Stromal cell of bone marrow (primary cell): ENCODE data around the gene VPS26C.

ENCODE experiments used
- DNase-seq: peaks from one replicate; pipeline ENCODE4 v3.0.0-alpha.2; 2012; ENCODE audit warnings: low read depth

VPS26C gene

DNA sequence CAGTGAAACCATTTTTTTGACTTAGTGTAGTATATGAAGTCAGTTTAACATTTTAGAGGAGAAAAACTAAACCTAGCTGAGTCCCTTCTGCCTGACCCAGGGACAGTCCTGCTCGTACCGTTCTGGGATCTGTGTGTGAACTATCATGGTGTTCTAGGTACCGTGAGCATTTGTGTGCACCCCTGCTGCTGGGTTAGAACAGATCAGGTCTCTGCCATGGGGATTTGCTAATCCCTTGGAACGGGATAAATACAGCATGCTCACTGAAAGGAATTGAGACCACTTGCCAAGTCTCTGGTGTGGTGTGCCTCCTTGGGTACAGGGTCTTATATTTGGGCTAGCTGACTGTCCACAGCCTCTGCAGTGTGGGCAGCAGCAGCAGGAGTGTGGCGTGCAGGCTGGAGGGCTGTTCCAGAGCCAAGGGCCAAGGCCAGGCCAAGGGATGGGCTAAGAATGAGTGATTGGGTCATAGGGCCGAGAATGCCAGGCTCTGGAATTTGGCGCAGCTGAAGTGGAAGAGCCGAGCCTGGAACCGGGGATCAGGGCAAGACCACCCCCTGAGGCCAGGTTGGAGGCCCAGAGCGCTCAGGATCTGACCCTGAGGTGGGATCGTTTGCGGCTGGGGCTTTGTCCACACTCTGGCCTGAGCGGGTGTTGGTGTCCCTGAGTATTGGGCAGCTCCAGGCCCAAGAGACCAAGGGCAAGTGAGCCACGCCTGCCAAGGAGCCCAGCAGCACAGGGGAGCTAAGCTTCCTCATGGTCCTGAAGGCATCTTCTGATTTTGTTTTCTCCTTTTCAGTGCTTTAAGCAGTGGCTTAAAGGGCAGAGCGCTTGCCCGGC is 66.3 kb downstream of the VPS26C start:
- DNase-seq: no peak

- DNase-seq: no peak
These were observed 67.8 kb downstream of the VPS26C start for GRCh38 chr21:37199057-37199924.

DNA sequence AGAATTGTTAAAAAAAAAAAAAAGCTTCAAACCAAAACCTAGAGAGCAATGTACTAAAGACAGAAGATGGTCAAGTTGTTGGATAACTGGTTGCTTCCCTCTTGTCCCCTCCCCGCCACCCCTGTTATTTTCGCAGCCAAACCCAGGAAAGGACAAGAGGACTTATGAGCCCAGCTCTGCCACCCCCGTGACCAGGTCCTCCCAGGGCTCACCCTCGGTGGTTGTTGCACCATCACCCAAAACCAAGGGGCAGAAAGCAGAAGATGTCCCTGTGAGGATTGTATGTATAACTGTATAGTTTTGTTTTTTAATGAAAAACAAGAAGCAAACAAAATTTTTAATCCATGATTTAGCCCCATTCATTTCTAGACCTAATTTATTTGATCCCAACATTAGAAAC is 69.4 kb downstream of the VPS26C start:
- DNase-seq: no peak

DNA sequence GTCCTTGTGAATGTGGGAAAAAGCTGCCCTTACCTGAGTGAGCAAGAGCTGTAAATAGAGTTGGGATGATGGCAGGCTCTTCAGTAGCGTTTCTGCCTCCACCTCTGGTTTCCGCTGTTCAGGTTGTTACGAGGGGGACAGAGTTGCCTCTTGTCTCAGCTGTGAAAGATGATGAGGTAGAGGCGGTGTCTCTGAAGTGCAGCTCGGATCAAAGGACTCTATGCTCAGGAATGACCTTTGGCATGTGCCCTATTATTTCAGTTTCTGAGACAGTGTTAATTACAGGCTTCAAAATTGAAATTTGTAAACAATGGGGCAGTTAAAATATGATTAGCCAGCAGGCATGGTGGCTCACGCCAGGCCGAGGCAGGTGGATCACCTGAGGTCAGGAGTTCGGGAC is 70.3 kb downstream of the VPS26C start:
- no peak for DNase-seq

GRCh38 chr21:37195610-37196009 is 71.5 kb downstream of the VPS26C start:
- DNase-seq: no peak

DNA sequence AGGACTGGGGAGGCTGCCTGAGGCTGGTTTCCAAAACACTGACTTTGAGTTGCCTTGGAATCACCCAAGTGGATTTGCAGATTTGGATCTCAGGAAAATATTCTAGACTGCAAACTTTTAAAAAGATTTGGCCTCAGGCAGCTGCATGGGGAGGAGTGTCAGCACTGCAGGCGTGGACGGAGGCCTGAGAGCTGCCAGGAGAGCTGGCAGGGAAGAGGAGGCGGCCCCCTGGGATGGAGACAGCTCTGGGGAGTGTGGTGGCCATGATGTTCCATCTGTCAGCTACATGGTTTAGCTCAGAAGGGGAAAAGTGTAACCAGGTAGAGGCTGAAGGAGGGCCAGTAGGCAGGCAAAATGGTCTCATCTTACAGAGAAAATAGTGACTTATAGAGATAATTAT is 72.1 kb downstream of the VPS26C start:
- DNase-seq: no peak

DNA sequence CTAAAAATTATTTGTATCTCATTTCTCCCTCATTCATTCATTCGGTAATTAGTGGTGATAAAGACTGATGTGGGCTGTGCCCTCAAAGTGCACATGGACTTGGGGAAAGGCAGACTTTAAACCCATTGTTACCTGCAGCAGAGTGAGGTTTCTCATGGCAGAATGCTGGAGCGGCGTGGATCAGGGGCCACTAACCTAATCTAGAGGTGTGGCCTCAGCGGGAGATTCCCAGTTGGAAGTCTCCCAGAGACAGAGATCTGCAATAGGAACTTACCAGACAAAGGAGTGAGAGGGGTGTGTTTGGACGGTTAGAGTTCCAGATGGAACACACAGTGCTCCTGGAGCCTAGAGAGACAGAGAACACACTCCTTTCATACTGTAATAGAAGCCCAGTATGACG is 73.5 kb downstream of the VPS26C start:
- DNase-seq: no peak

DNA sequence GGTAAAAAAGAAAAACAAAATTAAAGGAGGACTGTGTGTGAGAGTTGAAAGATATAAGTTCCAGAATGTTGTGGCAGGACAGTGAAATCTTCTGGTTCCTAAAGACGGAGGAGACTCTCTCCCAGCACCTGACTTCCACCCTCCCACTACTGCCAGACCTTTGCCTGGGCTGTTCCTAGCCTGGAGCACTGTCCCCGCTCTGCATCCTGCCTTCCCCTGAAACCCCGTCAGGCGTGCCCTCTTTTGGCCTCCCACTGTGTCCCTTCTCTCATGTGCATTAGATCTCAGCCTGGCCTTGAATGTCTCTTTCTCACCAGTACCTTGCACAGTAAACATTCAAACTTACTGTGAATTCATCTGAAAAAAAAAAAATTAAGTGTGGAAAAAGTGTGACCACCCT is 74.1 kb downstream of the VPS26C start:
- DNase-seq: no peak

- DNase-seq: no peak
These were observed 75.1 kb downstream of the VPS26C start for GRCh38 chr21:37192019-37192418.

- no peak for DNase-seq
These were observed 78.3 kb downstream of the VPS26C start for GRCh38 chr21:37188825-37189224.

DNA sequence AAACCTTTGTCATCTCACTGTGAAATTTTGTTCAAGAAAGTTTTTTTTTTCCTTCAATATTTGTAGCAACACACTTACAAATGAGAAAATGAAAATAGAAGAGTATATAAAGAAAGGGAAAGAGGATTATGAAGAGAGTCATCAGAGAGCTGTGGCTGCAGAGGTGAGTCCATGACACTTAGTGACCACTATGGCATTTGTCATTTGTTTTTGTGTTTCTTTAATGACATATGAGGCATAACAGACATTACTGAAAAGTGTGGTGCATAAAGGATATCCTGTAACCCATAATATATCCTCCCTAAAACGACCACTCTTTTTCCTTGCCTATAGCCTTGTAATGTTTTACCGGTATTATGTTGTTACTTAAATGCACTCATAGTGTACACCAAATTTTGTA is 80.2 kb downstream of the VPS26C start:
- no peak for DNase-seq

DNA sequence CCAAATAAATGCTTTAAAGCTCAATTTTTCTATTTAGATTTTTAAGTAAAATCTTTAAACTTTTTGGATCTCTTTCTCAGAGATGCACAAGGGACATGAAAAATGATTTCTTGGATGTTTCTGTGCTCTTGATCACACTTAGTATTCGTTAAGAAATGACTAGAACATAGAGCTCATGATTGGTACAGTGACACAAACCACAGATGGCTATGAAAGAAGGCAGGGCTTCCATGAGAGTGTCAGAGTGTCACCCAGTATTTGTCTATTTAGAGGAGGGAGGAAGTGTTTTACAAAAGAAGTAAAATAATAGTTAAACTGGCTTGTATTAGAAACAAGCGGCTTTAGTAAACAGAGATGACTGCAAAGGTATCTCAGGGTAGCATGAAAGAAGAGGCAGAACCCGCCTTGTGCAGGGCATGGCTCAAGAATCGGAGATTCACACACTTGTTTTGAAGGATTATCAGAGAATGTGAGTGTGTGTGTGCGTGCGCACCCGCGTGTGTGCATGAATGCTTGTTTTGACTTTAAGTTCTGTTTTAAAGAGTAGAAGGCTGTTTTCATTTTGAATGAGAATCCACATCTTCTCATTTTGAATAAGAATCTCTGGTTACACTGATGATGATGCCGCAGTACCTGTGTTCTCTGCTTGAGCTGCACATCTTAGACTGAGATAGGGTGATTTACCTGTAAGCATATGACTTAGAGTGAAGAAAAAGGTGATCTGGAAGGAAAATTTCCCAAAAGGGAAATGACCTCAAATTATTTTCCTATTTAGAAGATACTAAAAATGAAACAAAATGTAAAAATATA is 82.1 kb downstream of the VPS26C start:
- no peak for DNase-seq

GRCh38 chr21:37183749-37184148 is 83.4 kb downstream of the VPS26C start:
- DNase-seq: no peak

- DNase-seq: no peak
These were observed 84.9 kb downstream of the VPS26C start for GRCh38 chr21:37182222-37182621.

DNA sequence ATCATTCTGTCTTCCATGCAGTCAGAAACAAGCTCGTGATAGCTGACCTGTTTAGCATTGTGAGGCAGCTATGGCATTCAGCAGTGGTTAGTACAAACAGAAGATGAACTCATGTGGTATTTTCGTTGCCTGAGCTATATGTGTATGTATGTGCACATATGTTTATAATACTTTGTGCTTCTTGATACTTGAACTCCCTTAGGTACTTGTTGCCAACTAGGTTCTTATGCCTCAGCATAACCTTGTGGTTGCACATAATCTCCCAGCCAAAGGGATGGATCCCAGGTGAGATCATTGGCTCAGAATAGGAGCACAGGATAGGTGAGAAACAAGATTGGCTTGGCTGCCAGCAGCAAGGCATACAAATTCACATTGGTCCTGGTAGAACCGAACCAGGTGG is 86.1 kb downstream of the VPS26C start:
- DNase-seq: no peak

- DNase-seq: no peak
These were observed 90.4 kb downstream of the VPS26C start for GRCh38 chr21:37176716-37177115.
